GM19023 (cell line): ENCODE data around the gene SERPINB2.
"Not testable (repeated sequence)": the region's sequence is repeated elsewhere in the genome, so short reads cannot be mapped to it uniquely, and the experiment has no call there.

ENCODE experiments used
- ATAC-seq: cut with Tn5 transposase; IDR thresholded peaks from one replicate; pipeline ENCODE4 v1.9.1; 2021; ENCODE audit warnings: mild to moderate bottlenecking, moderate library complexity; ENCODE audit not compliant: unreplicated experiment

The SERPINB2 gene

GRCh38 chr18:63930773-63931354 is 43.4 kb downstream of the SERPINB2 start:
- ATAC-seq: no peak

GRCh38 chr18:63936156-63936931 is 48.8 kb downstream of the SERPINB2 start:
- ATAC-seq: peak; percentile 99

GRCh38 chr18:63936932-63937393 is 49.5 kb downstream of the SERPINB2 start:
- no peak for ATAC-seq

GRCh38 chr18:63940008-63940407 is 52.5 kb downstream of the SERPINB2 start:
- no peak for ATAC-seq

GRCh38 chr18:63940543-63941050 is 53.1 kb downstream of the SERPINB2 start:
- not testable (repeated sequence) for ATAC-seq

GRCh38 chr18:63947051-63947790 is 59.7 kb downstream of the SERPINB2 start:
- ATAC-seq: no peak

- peak; percentile 92 for ATAC-seq
Observed at GRCh38 chr18:63949068-63949737, 61.7 kb downstream of the SERPINB2 start, which contains the start of gene HMSD. Gene HMSD, plus strand, starts transcription at chr18:63949301. Its CDS starts 4,155 bp downstream, at chr18:63953456.

GRCh38 chr18:63951302-63951705 is 63.8 kb downstream of the SERPINB2 start:
- ATAC-seq: no peak
